Prostate gland (tissue), 2 donors: Measurements from ENCODE around the gene AIFM2.

Experiments
- POLR2A ChIP-seq: fragments of 450-650 bp; IDR thresholded peaks from one replicate; pipeline ENCODE4 v1.6.1; 2016; ENCODE audit warnings: antibody characterized with exemption, mild to moderate bottlenecking
- TF ChIP-seq, protein P1 (sequence below), 4 experiments: fragments of 200-600 bp in 2 of 4; fragments of 450-650 bp in 2 of 4; sonication (generic) in 2 of 4; IDR thresholded peaks; 1 replicate in 3 of 4; 2 replicates in 1 of 4; pipeline ENCODE4 v1.5.1; 2016 to 2019; ENCODE audit warnings: antibody characterized with exemption in 4 of 4, mild to moderate bottlenecking in 2 of 4, moderate library complexity in 2 of 4

DNA sequence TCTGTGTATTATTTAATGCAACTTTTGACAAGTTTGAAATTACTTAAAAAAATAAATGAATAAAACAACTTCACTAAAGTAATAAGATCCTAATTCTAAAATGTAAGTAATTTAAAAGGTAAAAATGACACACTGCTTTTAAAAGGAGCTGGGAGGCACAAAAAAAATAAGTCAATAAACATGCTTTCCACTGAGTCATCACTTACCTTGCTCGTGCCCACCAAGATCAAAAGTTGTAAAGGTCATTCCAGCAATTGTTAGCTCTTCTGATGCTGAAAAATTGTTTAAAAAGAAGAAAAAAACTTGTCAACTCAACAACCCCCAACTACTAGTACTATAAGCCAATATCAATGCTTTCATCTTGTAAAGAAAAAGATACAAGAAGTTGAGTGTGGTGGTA, 28.2 kb upstream of the AIFM2 start:
- TF ChIP-seq, protein P1, sequence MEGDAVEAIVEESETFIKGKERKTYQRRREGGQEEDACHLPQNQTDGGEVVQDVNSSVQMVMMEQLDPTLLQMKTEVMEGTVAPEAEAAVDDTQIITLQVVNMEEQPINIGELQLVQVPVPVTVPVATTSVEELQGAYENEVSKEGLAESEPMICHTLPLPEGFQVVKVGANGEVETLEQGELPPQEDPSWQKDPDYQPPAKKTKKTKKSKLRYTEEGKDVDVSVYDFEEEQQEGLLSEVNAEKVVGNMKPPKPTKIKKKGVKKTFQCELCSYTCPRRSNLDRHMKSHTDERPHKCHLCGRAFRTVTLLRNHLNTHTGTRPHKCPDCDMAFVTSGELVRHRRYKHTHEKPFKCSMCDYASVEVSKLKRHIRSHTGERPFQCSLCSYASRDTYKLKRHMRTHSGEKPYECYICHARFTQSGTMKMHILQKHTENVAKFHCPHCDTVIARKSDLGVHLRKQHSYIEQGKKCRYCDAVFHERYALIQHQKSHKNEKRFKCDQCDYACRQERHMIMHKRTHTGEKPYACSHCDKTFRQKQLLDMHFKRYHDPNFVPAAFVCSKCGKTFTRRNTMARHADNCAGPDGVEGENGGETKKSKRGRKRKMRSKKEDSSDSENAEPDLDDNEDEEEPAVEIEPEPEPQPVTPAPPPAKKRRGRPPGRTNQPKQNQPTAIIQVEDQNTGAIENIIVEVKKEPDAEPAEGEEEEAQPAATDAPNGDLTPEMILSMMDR (IDR thresholded peaks at IDR 0.05), result no peak
- no peak for TF ChIP-seq POLR2A
